Measurements from ENCODE around the gene TRDN.
"Not testable (repeated sequence)": the region's sequence is repeated elsewhere in the genome, so short reads cannot be mapped to it uniquely, and the experiment has no call there.

TRDN gene

GRCh38 chr6:123562264-123562663 is 74.5 kb downstream of the TRDN start:
- DNase-seq (ENCODE audit: low read depth in 3 of 3), result no peak

- not testable (repeated sequence) for DNase-seq (ENCODE audit: low read depth in 3 of 3)
These were observed 76.9 kb downstream of the TRDN start for GRCh38 chr6:123559816-123560215.

- DNase-seq (ENCODE audit: low read depth in 3 of 3), result not testable (repeated sequence)
These were observed 79.3 kb downstream of the TRDN start for GRCh38 chr6:123557474-123557873.

- no peak for DNase-seq (ENCODE audit: low read depth in 3 of 3)
These were observed 84.6 kb downstream of the TRDN start for GRCh38 chr6:123551939-123552707.

GRCh38 chr6:123550052-123550617 is 86.6 kb downstream of the TRDN start:
- DNase-seq (ENCODE audit: low read depth in 3 of 3), result no peak

- DNase-seq (ENCODE audit: low read depth in 3 of 3), result no peak
These were observed 87.3 kb downstream of the TRDN start for GRCh38 chr6:123549476-123549875.

- DNase-seq (ENCODE audit: low read depth in 3 of 3), result no peak
These were observed 89.4 kb downstream of the TRDN start for GRCh38 chr6:123547216-123547978.

GRCh38 chr6:123546537-123546936 is 90.2 kb downstream of the TRDN start:
- no peak for DNase-seq (ENCODE audit: low read depth in 3 of 3)

- DNase-seq (ENCODE audit: low read depth in 3 of 3), result no peak
These were observed 95.3 kb downstream of the TRDN start for GRCh38 chr6:123541462-123541861.

GRCh38 chr6:123533862-123534648 is 102.7 kb downstream of the TRDN start:
- DNase-seq (ENCODE audit: low read depth in 3 of 3), result no peak

GRCh38 chr6:123529843-123530242 is 106.9 kb downstream of the TRDN start:
- DNase-seq (ENCODE audit: low read depth in 3 of 3), result no peak

GRCh38 chr6:123529058-123529457 is 107.7 kb downstream of the TRDN start:
- DNase-seq (ENCODE audit: low read depth in 3 of 3), result no peak

GRCh38 chr6:123527406-123527805 is 109.3 kb downstream of the TRDN start:
- DNase-seq (ENCODE audit: low read depth in 3 of 3), result no peak

- DNase-seq (ENCODE audit: low read depth in 3 of 3), result no peak
These were observed 110.6 kb downstream of the TRDN start for GRCh38 chr6:123526128-123526527.

- no peak for DNase-seq (ENCODE audit: low read depth in 3 of 3)
These were observed 112.0 kb downstream of the TRDN start for GRCh38 chr6:123524781-123525180.

GRCh38 chr6:123520217-123520616 is 116.5 kb downstream of the TRDN start:
- no peak for DNase-seq (ENCODE audit: low read depth in 3 of 3)

- no peak for DNase-seq (ENCODE audit: low read depth in 3 of 3)
These were observed 117.6 kb downstream of the TRDN start for GRCh38 chr6:123519189-123519505.

- DNase-seq (ENCODE audit: low read depth in 3 of 3), result no peak
These were observed 118.1 kb downstream of the TRDN start for GRCh38 chr6:123518441-123519188.

GRCh38 chr6:123515715-123516114 is 121.0 kb downstream of the TRDN start:
- DNase-seq (ENCODE audit: low read depth in 3 of 3), result no peak

- no peak for DNase-seq (ENCODE audit: low read depth in 3 of 3)
These were observed 127.6 kb downstream of the TRDN start for GRCh38 chr6:123509112-123509511.

GRCh38 chr6:123508290-123508689 is 128.5 kb downstream of the TRDN start:
- no peak for DNase-seq (ENCODE audit: low read depth in 3 of 3)
